ENCODE measurements around the gene CD36.

- TF ChIP-seq CTCF (IDR thresholded peaks at IDR 0.05; ENCODE audit: poor library complexity, severe bottlenecking) (no peak), SMC3 (conservative IDR thresholded peaks at IDR 0.05; ENCODE audit: poor library complexity) (no peak), POLR2AphosphoS5 (IDR thresholded peaks at IDR 0.05) (no peak), EZH2 (IDR thresholded peaks at IDR 0.05; ENCODE audit: borderline replicate concordance, insufficient read depth, low read length, poor library complexity, severe bottlenecking) (no peak), REST (IDR thresholded peaks at IDR 0.05; ENCODE audit: borderline replicate concordance) (no peak), MXI1 (conservative IDR thresholded peaks at IDR 0.05; ENCODE audit: poor library complexity, severe bottlenecking) (no peak)
Observed at GRCh38 chr7:80642871-80643270, 4.4 kb downstream of the CD36 start.
